ENCODE data around the gene NR2F2. TPM values are rescaled to one million over a fixed set of nuclear protein-coding genes. Genes with fewer than 3 reads are reported as not detected.

Gene NR2F2
- polyA plus RNA-seq, 1 donor from 2014 or later, result 0.07 TPM

- H3K9me2 ChIP-seq (ENCODE audit: insufficient read depth, low read length), result no peaks in the 10 kb centered on the region
- H3K36me3 ChIP-seq (ENCODE audit: insufficient read depth, low read length), result no peaks in the 10 kb centered on the region
- no peak overlapping the region for H3K27ac ChIP-seq (ENCODE audit: low read length)
- no peak overlapping the region for H3K9ac ChIP-seq (ENCODE audit: low read length)
- TF ChIP-seq SMC3 (conservative IDR thresholded peaks at IDR 0.05; ENCODE audit: poor library complexity) (no peak), POLR2AphosphoS5 (IDR thresholded peaks at IDR 0.05) (peak; percentile 53)
- H3K4me2 ChIP-seq (ENCODE audit: low read length), result no peak overlapping the region
- H3K27me3 ChIP-seq (ENCODE audit: insufficient read depth, low read depth, low read length), result peaks cover 100% of the 10 kb centered on the region
- no peaks in the 10 kb centered on the region for H4K20me1 ChIP-seq (ENCODE audit: insufficient read depth)
- H3F3A ChIP-seq (ENCODE audit: insufficient read depth, low read length, poor library complexity, severe bottlenecking), result no peaks in the 10 kb centered on the region
- no peak overlapping the region for H3K4me3 ChIP-seq (ENCODE audit: low read length)
- no peaks in the 10 kb centered on the region for H3K79me2 ChIP-seq (replicated peaks; ENCODE audit: insufficient read depth, low read length)
- no peaks in the 10 kb centered on the region for H3K9me3 ChIP-seq (ENCODE audit: low read length)
- H2AFZ ChIP-seq (ENCODE audit: low read depth, low read length), result no peak overlapping the region
Observed at GRCh38 chr15:96349857-96350720, 19.6 kb downstream of the NR2F2 start.

DNA sequence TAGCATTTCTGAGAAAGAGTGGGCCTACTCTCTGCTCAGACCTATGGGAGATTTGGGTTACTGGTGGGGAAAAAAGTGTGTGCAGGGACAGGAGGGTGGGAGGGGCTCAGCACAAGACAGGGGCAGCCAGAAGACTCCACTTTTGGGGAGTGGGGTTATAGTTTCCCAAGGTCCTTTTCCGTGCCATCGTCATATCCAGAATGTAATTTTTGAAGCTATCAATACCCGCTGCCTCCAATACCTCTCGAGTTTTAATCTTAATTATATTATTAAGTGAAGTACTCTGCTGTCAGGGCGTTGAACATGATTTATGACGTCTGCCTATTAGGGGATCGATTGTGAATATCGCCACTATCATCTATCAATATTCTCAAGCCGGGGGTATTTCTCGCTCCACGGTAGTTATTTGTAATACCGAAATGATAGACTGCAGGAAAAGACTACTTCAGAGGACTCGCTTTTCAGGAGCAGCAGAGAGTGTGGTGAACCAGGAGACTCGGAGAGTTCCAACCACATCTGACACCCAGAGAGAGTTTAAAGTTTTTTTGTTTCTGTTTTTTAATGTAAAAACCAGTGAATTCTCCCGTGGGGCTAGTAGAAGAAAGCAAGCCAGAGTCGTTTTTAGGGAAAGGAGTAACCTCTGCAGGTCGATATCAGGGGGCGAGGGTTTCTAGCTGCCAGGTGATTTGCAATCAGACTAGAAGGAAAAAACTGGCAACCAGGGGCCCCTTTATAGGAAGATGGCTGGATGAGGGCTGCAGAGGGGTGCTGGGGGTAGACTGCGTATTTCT lies 20.6 kb downstream of the NR2F2 start:
- Histone ChIP-seq H3K27ac (ENCODE audit: low read length) (no peak overlapping the region), H3K4me3 (ENCODE audit: low read length) (no peak overlapping the region), H3K9ac (ENCODE audit: low read length) (no peak overlapping the region)

More for the DNA sequence above, 20.6 kb downstream of the NR2F2 start:
- Histone ChIP-seq H4K20me1 (ENCODE audit: insufficient read depth) (no peaks in the 10 kb centered on the region), H3K36me3 (ENCODE audit: insufficient read depth, low read length) (no peaks in the 10 kb centered on the region), H3K9me3 (ENCODE audit: low read length) (no peaks in the 10 kb centered on the region), H3K9me2 (ENCODE audit: insufficient read depth, low read length) (no peaks in the 10 kb centered on the region), H3F3A (ENCODE audit: insufficient read depth, low read length, poor library complexity, severe bottlenecking) (no peaks in the 10 kb centered on the region), H3K79me2 (replicated peaks; ENCODE audit: insufficient read depth, low read length) (no peaks in the 10 kb centered on the region), H2AFZ (ENCODE audit: low read depth, low read length) (no peak overlapping the region), H3K27me3 (ENCODE audit: insufficient read depth, low read depth, low read length) (peaks cover 100% of the 10 kb centered on the region), H3K4me2 (ENCODE audit: low read length) (no peak overlapping the region)
- TF ChIP-seq RAD21 (conservative IDR thresholded peaks at IDR 0.05) (no peak), MXI1 (conservative IDR thresholded peaks at IDR 0.05; ENCODE audit: poor library complexity, severe bottlenecking) (no peak), SMC3 (conservative IDR thresholded peaks at IDR 0.05; ENCODE audit: poor library complexity) (no peak), TAF1 (IDR thresholded peaks at IDR 0.05; ENCODE audit: low read depth) (no peak), EP300 (conservative IDR thresholded peaks at IDR 0.05; ENCODE audit: poor library complexity, severe bottlenecking) (no peak), CTCF (IDR thresholded peaks at IDR 0.05; ENCODE audit: poor library complexity, severe bottlenecking) (no peak), POLR2AphosphoS5 (IDR thresholded peaks at IDR 0.05) (no peak), REST (IDR thresholded peaks at IDR 0.05; ENCODE audit: borderline replicate concordance) (no peak), EZH2 (IDR thresholded peaks at IDR 0.05; ENCODE audit: borderline replicate concordance, insufficient read depth, low read length, poor library complexity, severe bottlenecking) (no peak)

All from neural cell (in vitro differentiated cells).